Left cardiac atrium (tissue), 4 donors: ENCODE measurements around the gene TRIOBP. TPM values are rescaled to one million over a fixed set of nuclear protein-coding genes. Genes with fewer than 3 reads are reported as not detected.
"Not testable (repeated sequence)": the region's sequence is repeated elsewhere in the genome, so short reads cannot be mapped to it uniquely, and the experiment has no call there.

Experiments used
- ATAC-seq, 2 donors: fragments of 200-7000 bp; cut with Tn5 transposase; one replicate each; pipeline ENCODE4 v1.9.1; 2020; ENCODE audit warnings: mild to moderate bottlenecking in 2 of 2, moderate library complexity in 2 of 2
- DNase-seq: peaks from one replicate; pipeline ENCODE4 v3.0.0-alpha.2; 2020
- intact Hi-C, 2 donors: fragments of 100-400 bp; cut with DNase I; formaldehyde crosslinking; loops; one replicate each; pipeline versions ENCODE4 v1.14.1 to v1.15.1; 2022 to 2023
- total RNA-seq, 2 donors: library from RNA; stranded (reverse); fragmentation: NEBNext Ultra II Directional; extraction: Animal tissue kit (Norgen Biotek cat#: 25700); gene quantifications; one replicate each; pipeline ENCODE4 v1.2.1, GENCODE V29; 2021
- donor health status: DM: no; HTN: yes; CAD: no.
- donor health status: DM: no; HTN: yes; CAD: no; lungs with severe emphysema.
- donor health status: DM: yes; HTN: yes; CAD: no.
- donor health status: Dilated cardiomyopathy.

Gene TRIOBP
- total RNA-seq, 2 donors from 2014 or later: 83.5 to 118 TPM

DNA sequence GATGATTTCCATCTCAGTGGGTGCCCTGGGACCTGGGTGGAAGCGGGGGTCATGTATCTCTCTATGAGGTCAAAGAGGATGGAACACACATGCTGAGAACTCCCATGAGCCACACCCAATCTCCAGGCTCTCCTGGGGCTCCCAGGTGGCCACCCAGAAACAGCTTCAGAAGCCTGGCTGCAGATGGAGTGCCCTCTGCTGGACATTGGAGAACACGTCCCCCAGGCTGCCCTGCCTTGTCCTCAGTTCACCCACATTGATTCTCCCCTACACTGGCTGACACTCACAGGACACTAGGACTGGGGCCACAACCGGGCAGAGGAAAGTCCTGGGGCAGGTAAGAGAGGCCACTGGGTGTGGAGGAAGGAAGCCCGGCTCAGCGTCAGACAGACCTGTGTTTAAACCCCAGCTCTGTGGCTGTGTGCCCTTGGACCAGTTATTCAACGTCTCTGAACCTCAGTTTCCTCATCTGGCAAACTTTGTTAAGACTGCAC, 15.2 kb upstream of the TRIOBP start:
- ATAC-seq (peak; percentile 32 to 48), DNase-seq (peak; percentile 76)
- intact Hi-C loops: loop anchor here (2.0 to 5.0 kb wide), 3 partner anchors 19 to 39 kb away; no protein-coding TSS in a partner anchor

DNA sequence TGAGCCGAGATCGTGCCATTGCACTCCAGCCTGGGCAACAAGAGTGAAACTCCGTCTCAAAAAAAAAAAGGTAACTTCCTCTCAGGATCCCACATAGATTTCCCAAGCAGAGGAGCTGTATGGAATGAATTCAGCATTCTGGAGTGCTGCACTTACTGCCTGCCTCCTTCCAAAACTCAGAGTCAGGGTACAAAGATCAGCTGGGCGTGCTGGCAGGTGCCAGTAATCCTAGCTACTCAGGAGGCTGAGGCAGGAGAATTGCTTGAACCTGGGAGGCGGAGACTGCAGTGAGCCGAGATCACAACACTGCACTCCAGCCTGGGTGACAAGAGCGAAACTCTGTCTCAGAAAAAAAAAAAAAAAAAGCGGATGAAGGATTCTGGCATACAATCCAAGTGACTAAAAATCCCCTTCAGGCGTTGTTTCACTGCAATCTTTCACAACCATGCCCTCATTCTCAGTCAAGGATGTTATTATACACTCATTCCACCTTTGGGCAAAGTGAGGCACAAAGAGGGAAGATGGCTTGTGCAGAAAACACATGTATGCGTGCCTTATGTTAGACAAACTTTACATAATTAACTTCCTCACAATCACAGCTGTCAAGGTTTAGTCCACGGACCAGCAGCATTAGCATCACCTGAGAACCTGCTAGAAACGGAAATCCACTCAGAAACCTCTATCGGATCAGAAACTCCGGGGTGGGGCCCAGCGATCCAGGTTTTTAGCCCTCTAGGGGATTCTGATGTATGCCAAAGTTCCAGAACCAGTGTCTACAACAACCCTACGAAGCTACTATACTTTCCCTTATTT, 11.8 kb upstream of the TRIOBP start:
- intact Hi-C loops: loop anchor here (5.0 kb wide), 3 partner anchors 43 to 57 kb away; no protein-coding TSS in a partner anchor
- DNase-seq (no peak), ATAC-seq (no peak)

GRCh38 chr22:37686002-37686982, 10.6 kb upstream of the TRIOBP start, which contains the start of gene NOL12:
Gene NOL12, plus strand, starts transcription at chr22:37686343. Its CDS starts 50 bp downstream, at chr22:37686393.
- intact Hi-C loops: loop anchor here (5.0 kb wide), 2 partner anchors 51 to 56 kb away; no protein-coding TSS in a partner anchor
- ATAC-seq: peak; percentile 87 to 94
- peak; percentile 82 for DNase-seq

- ATAC-seq (no peak), DNase-seq (no peak)
- intact Hi-C loops: no loop called here
These were observed 6.4 kb upstream of the TRIOBP start for GRCh38 chr22:37690407-37690806.

DNA sequence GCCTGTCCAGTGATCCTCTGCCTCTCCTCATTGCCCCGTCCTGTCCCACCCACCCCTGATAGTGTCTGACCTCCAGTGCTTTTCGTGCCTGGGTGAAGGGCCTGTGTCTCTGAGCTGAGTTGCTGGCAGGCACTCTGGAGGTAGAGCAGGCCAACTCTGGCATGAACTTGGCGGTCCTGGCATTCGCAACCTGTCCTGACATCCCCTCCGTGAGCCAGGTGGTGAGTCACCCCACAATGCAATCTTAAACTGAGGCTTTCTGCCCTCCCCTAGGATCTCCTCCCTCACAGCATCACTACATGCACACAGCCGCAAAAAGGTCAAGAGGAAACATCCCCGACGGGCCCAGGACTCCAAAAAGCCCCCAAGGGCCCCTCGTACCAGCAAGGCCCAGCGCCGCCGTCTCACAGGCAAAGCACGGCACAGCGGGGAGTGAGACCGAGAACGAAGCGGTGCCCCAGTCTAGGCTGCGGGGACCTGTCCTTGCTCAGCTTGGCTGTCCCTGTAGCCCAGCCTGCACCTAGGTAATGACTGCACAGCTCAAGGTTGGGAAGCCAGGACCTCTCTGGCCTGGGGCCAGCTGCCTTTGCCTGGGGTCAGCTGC, 5.8 kb upstream of the TRIOBP start:
- intact Hi-C loops: no loop called here
- DNase-seq (no peak), ATAC-seq (peak in 1 of 2 donors; percentile 65)

DNA sequence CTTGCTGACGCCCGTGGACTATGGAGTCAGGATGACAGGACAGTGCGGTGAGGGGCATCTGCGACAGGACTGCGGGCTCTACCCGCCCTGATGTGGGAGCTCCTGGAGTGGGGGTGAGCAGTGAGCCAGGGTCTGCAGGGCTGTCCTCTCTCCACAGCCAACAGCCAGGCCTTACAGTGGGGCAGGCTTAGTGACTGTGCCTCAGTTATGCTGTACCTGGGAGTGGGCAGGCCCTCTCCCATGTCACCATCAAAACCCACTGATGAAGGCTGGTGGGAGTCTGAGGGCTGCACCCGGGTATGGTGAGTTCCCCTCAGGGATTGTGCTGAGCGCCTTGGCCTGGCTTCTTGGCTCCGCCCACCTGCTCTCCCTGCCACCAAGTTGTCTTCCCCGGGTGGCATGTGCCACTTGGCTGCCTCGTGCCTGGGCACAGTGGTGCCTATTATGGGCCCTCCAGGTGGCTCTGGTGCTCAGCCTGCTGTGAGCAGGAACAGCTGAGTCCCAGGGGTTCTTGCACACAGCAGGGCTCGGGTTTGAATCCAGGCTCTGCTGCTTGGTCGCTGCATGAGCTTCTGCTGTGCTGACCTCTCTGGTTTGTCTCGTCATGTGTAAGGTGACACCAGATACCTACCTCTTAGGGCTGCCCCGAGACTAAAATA, 4.1 kb upstream of the TRIOBP start:
- intact Hi-C loops: no loop called here
- ATAC-seq (no peak), DNase-seq (no peak)

DNA sequence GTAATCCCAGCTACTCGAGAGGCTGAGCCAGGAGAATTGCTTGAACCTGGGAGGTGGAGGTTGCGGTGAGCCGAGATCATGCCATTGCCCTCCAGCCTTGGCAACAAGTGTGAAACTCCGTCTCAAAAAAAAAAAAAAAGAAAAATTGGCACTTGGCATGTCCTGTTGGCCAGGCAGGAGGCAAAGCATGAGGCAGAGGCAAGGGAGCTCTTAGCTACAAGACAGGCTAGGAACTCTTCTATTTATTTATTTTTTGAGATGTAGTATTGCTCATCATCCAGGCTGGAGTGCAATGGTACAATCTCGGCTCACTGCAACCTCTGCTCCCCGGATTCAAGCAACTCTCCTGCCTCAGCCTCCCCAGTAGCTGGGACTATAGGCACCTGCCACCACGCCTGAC, 2.7 kb upstream of the TRIOBP start:
- DNase-seq, ATAC-seq, intact Hi-C loops: not testable (repeated sequence)

- intact Hi-C loops, DNase-seq, ATAC-seq: not testable (repeated sequence)
These were observed 590 bp upstream of the TRIOBP start for GRCh38 chr22:37696260-37696656.

GRCh38 chr22:37697538-37697835, 639 bp downstream of the TRIOBP start:
- ATAC-seq: no peak
- DNase-seq: no peak
- intact Hi-C loops: no loop called here

DNA sequence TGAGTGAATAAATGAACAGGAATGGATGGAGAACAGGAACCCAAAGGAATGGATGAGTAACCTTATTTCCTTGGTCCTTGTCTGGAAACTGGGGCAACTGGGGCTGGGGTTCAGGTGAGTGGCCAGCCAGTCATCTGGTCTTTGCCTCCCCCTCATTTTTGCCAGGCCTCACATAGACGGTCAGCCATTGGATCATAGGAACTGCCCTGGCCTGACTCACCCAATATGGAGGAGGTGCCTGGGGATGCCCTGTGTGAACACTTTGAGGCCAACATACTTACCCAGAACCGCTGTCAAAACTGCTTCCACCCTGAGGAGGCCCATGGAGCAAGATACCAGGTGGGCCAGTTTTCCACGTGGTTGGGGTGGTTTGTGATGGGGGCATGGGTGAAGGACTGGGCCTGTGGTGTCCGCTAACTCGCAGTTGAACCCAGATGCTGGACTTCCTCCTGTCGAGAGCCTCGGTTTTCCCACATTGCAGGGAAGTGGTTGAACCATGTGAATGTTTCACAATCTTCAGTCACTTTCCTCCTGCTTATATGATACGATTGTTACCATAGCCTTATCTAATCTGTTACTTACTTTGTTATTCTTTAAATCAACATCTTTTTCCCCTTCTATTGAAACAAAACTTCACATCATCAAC, 4.4 kb downstream of the TRIOBP start:
- no peak for DNase-seq
- intact Hi-C loops: loop anchor here in 1 of 2 donors (10.0 kb wide), 1 partner anchor 94 kb away; no protein-coding TSS in a partner anchor
- no peak for ATAC-seq

DNA sequence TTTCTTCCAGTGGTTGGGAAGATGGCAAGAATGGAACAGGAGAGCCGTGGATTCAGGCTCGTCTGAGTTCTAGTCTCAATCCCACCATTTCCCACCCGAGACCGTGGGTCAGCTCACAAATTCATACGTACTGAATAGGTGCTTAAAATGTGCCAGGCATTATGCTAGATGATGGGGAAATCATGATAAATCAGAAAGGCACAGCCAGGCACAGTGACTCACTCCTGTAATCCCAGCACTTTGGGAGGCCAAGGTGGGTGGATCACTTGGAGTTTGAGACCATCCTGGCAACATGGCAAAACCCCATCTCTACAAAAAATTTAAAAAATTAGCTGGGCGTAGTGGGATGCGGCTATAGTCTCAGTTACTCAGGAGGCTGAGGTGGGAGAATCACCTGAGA, 7.1 kb downstream of the TRIOBP start:
- peak in 1 of 2 donors; percentile 17 for ATAC-seq
- intact Hi-C loops: loop anchor here in 1 of 2 donors (10.0 kb wide), 1 partner anchor 91 kb away; no protein-coding TSS in a partner anchor
- DNase-seq: no peak

DNA sequence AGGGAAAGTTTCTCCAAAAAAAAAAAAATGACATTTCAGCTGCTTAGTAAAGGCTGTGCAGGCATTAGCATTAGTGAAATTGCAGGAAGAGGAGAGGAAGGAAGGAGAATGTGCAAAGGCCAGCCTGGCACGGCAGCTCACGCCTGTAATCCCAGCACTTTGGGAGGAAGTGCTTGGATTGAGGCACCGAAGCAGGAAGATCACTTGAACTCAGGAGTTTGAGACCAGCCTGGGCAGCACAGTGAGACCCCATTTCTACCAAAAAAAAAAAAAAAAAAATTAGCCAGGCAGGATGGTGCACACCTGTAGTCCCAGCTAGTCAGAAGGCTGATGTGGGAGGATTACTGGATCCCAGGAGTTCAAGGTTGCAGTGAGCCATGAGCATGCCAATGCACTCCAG, 7.8 kb downstream of the TRIOBP start:
- intact Hi-C loops: loop anchor here in 1 of 2 donors (10.0 kb wide), 1 partner anchor 90 kb away; no protein-coding TSS in a partner anchor
- ATAC-seq: no peak
- no peak for DNase-seq

- ATAC-seq (no peak), DNase-seq (no peak)
- intact Hi-C loops: loop anchor here in 1 of 2 donors (10.0 kb wide), 1 partner anchor 90 kb away; no protein-coding TSS in a partner anchor
These were observed 8.4 kb downstream of the TRIOBP start for GRCh38 chr22:37705205-37705604.

- DNase-seq (no peak), ATAC-seq (peak; percentile 50 to 66)
- intact Hi-C loops: loop anchor here in 1 of 2 donors (10.0 kb wide), 1 partner anchor 86 kb away; no protein-coding TSS in a partner anchor
These were observed 12.0 kb downstream of the TRIOBP start for GRCh38 chr22:37708580-37709444.

DNA sequence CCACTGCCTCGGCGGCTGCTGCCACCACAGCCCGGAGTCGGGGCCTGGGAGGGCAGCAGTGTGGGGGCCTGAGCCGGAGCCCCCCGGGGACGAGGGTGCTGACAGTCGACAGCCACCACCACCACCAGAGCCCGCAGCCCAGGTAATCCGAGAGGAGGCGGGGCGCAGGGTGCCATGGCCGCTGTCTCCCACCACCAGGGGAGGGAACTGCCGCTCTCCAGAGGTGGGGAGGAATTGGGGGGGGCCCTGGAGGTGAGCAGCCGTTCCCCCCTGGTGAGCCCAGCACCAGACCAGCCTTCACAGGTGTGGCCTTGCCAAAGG, 12.6 kb downstream of the TRIOBP start:
- intact Hi-C loops: loop anchor here in 1 of 2 donors (10.0 kb wide), 1 partner anchor 85 kb away; no protein-coding TSS in a partner anchor
- ATAC-seq: no peak
- no peak for DNase-seq

DNA sequence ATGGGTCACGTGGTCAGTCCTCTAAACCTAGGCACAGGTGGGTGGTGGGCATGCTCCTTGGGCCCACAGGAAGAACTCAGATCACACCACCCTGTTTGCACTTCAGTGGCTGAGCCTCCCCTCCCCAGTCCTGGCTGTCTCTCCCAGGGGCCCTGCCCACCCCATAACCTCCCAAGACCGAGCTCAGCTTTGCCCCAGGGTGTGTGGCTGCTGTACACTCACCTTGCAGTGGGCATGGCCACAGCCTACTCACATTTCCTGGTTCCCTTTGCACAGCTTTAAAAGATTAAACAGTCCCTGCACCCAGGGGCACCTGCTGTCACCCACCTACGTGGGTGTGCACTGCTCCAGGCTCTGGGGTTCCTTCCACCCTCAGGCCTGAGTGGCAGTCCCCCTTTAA, 13.8 kb downstream of the TRIOBP start:
- no peak for ATAC-seq
- intact Hi-C loops: no loop called here

GRCh38 chr22:37711490-37711889, 14.6 kb downstream of the TRIOBP start:
- ATAC-seq (no peak), DNase-seq (no peak)
- intact Hi-C loops: no loop called here

More for the DNA sequence above, 13.8 kb downstream of the TRIOBP start:
- DNase-seq: no peak
